Measurements from ENCODE around the gene TRAPPC10.

The TRAPPC10 gene

DNA sequence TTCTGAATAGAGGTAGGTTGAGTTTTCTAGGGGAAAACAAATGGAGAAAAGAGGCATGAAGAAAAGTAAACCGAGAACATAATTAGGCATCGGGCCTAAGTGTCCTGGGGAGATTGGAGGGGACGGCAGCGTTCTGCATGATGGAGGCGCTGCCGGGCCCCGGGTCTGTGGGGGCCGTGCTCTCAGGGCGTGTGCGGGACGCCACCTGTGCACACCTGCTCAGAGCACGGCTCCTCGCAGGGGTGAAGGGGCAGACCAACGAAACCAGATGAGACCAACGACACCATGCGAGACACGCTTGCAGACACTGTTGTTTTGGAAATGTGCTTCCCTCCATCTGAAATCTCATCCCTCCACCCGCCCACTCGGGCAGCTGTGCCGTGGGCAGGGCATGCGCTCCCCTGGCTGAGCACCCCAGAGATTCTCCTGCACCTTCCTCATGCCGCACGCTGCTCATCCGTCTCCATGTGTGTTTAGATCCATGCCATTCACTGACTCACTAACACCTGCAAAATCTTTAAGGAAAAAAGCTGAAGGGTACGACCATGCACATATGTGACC lies 28.2 kb upstream of the TRAPPC10 start:
- no peaks in the 10 kb centered on the region for H3K36me3 ChIP-seq (ENCODE audit: control insufficient read depth, insufficient read depth, low read length)

DNA sequence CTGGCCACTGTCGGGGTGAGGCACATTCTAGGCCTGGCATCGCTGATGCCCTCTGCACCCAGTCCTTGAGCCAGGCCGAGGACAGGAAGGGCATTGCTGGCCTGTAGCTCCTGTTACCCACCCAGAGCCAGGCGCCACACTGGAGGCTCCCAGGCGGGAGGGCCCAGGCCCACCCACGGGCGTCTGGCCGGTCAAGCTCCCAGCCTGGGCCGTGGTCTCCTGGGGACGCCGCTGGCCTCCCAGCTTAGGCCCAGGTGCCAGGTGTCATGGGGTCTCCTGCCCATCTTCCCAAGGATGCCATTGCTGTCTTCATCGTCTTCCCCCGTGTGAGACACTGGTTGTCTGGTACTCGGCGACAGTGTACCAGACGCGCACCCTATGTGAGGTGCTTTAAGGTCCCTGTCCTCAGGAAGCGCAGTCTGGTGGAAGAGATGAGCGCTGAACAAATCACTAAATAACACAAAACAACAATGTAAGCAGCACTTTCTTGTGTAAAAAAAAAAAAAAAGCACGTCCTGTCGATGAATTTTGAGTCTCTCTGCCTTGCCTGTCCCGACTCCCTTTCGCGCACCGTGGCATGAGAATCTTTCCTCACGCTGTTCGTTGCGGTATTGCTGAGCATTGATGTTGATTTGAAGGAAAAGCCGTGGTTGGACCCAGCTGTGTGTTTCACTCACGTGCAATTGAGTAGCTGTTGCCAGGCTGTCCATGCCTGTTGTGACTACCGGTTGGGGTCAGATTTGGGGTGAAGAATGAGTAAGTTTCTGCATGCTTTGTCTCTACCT lies 27.0 kb upstream of the TRAPPC10 start:
- TF ChIP-seq, protein P1, sequence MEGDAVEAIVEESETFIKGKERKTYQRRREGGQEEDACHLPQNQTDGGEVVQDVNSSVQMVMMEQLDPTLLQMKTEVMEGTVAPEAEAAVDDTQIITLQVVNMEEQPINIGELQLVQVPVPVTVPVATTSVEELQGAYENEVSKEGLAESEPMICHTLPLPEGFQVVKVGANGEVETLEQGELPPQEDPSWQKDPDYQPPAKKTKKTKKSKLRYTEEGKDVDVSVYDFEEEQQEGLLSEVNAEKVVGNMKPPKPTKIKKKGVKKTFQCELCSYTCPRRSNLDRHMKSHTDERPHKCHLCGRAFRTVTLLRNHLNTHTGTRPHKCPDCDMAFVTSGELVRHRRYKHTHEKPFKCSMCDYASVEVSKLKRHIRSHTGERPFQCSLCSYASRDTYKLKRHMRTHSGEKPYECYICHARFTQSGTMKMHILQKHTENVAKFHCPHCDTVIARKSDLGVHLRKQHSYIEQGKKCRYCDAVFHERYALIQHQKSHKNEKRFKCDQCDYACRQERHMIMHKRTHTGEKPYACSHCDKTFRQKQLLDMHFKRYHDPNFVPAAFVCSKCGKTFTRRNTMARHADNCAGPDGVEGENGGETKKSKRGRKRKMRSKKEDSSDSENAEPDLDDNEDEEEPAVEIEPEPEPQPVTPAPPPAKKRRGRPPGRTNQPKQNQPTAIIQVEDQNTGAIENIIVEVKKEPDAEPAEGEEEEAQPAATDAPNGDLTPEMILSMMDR (IDR thresholded peaks at IDR 0.05) = no peak
- H3K4me2 ChIP-seq (ENCODE audit: low read length) = no peak overlapping the region
- no peak overlapping the region for H3K9ac ChIP-seq
- H3K79me2 ChIP-seq = no peaks in the 10 kb centered on the region
- no peak overlapping the region for H3K27ac ChIP-seq
- H3K4me3 ChIP-seq (ENCODE audit: low read depth, low read length) = no peak overlapping the region
- H2AFZ ChIP-seq = no peak overlapping the region
- H3K27me3 ChIP-seq (ENCODE audit: control insufficient read depth, insufficient read depth, low read length) = no peaks in the 10 kb centered on the region
- H3K4me1 ChIP-seq = no peaks in the 10 kb centered on the region
- no peaks in the 10 kb centered on the region for H3K9me3 ChIP-seq (ENCODE audit: control insufficient read depth, low read length)
- H3K36me3 ChIP-seq (ENCODE audit: control insufficient read depth, insufficient read depth, low read length) = no peaks in the 10 kb centered on the region

More for the DNA sequence above, 28.2 kb upstream of the TRAPPC10 start:
- Histone ChIP-seq H2AFZ (no peak overlapping the region), H3K4me3 (ENCODE audit: low read depth, low read length) (no peak overlapping the region), H3K79me2 (no peaks in the 10 kb centered on the region), H3K4me2 (ENCODE audit: low read length) (no peak overlapping the region), H3K27me3 (ENCODE audit: control insufficient read depth, insufficient read depth, low read length) (no peaks in the 10 kb centered on the region), H3K27ac (no peak overlapping the region), H3K9ac (no peak overlapping the region), H3K4me1 (no peaks in the 10 kb centered on the region), H3K9me3 (ENCODE audit: control insufficient read depth, low read length) (no peaks in the 10 kb centered on the region)
- TF ChIP-seq, protein P1 (IDR thresholded peaks at IDR 0.05) = no peak

DNA sequence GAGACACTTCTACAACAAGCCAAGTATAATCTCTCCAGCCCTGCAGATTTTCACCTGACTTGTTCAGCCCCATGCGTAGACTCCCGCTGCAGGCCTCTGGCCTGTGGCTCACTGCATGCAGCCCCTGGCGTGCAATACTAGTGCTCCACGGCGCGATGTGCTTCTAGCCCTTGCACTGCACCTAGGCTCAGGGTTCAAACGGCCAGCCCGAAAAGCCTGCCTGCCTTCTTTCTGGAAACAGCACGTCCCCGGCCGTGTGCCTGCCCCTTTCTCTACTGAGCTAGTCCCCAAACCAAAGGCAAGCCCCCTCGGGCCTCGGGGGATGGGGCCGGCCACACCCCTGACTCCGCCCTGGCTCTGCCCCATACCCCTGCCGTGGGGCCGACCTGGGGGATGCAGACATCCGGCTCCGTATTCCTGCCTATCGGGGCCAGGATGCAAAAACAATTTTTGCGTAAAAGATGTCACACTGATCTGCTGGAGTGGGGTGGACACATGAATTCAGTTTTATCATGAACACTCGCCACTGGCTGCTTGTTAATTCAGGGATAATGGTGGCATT lies 26.3 kb upstream of the TRAPPC10 start:
- no peak overlapping the region for H3K9ac ChIP-seq
- no peaks in the 10 kb centered on the region for H3K27me3 ChIP-seq (ENCODE audit: control insufficient read depth, insufficient read depth, low read length)
- H3K79me2 ChIP-seq = no peaks in the 10 kb centered on the region
- no peak overlapping the region for H3K27ac ChIP-seq
- H3K4me2 ChIP-seq (ENCODE audit: low read length) = no peak overlapping the region
- TF ChIP-seq, protein P1 (IDR thresholded peaks at IDR 0.05) = no peak
- no peaks in the 10 kb centered on the region for H3K4me1 ChIP-seq
- no peak overlapping the region for H3K4me3 ChIP-seq (ENCODE audit: low read depth, low read length)
- no peak overlapping the region for H2AFZ ChIP-seq
- H3K36me3 ChIP-seq (ENCODE audit: control insufficient read depth, insufficient read depth, low read length) = no peaks in the 10 kb centered on the region
- H3K9me3 ChIP-seq (ENCODE audit: control insufficient read depth, low read length) = no peaks in the 10 kb centered on the region

DNA sequence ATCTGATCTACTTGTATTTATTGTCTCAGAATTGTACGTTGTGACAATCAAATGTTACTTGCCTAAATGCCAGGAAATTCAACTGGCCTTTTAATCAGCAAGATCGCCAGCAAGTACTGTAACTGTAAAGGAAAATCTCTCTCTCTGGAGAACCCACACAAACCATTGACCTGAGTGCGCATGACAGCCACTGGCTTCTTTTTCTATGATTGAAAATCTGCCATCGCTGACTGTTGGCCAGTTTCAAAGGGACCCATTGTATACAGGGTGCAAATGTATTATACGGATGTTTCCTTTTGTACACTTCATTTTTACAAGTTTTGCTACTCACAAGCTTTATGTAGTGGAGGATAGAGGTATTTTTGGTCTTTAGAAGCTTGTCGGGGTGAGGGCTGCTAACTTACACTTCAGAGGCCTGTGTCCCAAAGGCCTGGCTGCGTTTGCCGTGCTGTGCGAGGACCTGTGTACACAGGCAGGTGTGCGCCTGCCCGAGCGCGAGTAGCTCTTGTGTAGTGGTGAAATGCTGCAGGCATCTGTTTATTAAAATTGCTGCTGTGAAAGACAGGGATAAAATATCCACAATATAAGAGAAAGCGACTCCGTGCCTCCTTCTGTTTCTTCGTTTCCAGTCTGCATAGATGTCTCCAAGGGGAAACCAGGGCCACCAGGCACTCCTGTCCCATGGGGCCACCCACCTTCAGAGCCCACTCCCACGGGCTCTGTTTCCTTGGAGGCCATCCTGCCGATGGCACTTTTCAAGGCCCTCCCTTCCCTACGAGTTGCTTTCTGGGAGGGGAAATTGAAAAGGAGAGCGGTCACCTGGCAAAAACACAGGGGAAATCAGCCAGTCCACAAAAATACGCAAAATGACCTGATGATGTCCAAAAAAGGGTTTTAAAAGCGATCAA lies 25.3 kb upstream of the TRAPPC10 start:
- Histone ChIP-seq H3K36me3 (ENCODE audit: control insufficient read depth, insufficient read depth, low read length) (no peaks in the 10 kb centered on the region), H3K4me2 (ENCODE audit: low read length) (no peak overlapping the region), H3K9me3 (ENCODE audit: control insufficient read depth, low read length) (no peaks in the 10 kb centered on the region), H3K4me1 (no peaks in the 10 kb centered on the region), H2AFZ (no peak overlapping the region), H3K9ac (no peak overlapping the region), H3K27me3 (ENCODE audit: control insufficient read depth, insufficient read depth, low read length) (no peaks in the 10 kb centered on the region), H3K79me2 (no peaks in the 10 kb centered on the region), H3K27ac (no peak overlapping the region), H3K4me3 (ENCODE audit: low read depth, low read length) (no peak overlapping the region)
- TF ChIP-seq, protein P1 (IDR thresholded peaks at IDR 0.05) = no peak
